Panc1 (cell line): ENCODE data around the gene PACC1.

Experiments used
- CTCF ChIP-seq: fragments of 450-650 bp; IDR thresholded peaks from 2 replicates; pipeline ENCODE4 v1.5.1; 2017; ENCODE audit warnings: mild to moderate bottlenecking
- POLR2AphosphoS5 ChIP-seq: IDR thresholded peaks from 2 replicates; pipeline ENCODE4 v1.6.1; 2012; ENCODE audit warnings: mild to moderate bottlenecking, low read depth, low read length, moderate library complexity
- REST ChIP-seq, 2 experiments: IDR thresholded peaks; 2 replicates each; pipeline ENCODE4 v1.6.1; 2011 to 2012; ENCODE audit warnings: low read depth in 2 of 2, control low read depth in 1 of 2, low read length in 1 of 2, mild to moderate bottlenecking in 1 of 2, moderate library complexity in 1 of 2; ENCODE audit not compliant: insufficient read depth in 1 of 2
- SIN3A ChIP-seq: IDR thresholded peaks from 2 replicates; pipeline ENCODE4 v1.6.1; 2012; ENCODE audit warnings: low read depth, mild to moderate bottlenecking, low read length, moderate library complexity, borderline replicate concordance; ENCODE audit not compliant: insufficient read depth
- TCF7L2 ChIP-seq: IDR thresholded peaks from 2 replicates; pipeline ENCODE4 v1.6.1; 2011; ENCODE audit warnings: mild to moderate bottlenecking, low read depth, low read length, inconsistent platforms

DNA sequence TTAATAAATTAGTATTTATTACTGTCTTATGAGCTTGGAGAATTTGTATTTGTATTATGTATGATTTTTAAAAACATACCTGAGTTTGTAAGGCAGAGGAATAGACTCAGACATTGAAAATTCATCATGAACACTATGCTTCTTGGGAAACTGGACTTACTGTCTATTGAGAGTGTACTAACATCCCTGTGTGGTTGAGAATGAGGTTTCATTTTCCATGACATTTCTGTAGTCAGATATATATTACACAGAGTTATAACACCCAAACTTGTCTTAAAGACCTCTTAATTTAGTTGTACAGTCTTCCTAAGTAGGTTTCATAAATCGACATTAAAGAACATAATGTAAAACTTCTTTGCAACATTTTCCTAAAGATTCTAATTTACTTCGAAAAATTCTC is 99.5 kb downstream of the PACC1 start:
- no peak for TF ChIP-seq CTCF
- no peak for TF ChIP-seq REST (IDR thresholded peaks at IDR 0.05; ENCODE audit: insufficient read depth in 1 of 2, low read depth in 2 of 2, low read length in 1 of 2)
- TF ChIP-seq SIN3A = no peak
- TF ChIP-seq TCF7L2 = no peak
- TF ChIP-seq POLR2AphosphoS5 = no peak
